Stimulated activated CD4-positive, alpha-beta T cell treated with anti-CD3 and anti-CD28 coated beads, Interleukin-1b, Interleukin-23, amount 100 ng/mL, for 48 hours (primary cell): Measurements from ENCODE around the gene TRAF5.

Experiments used
- DNase-seq: peaks from one replicate; pipeline ENCODE4 v3.0.0-alpha.2; 2020

TRAF5 gene

DNA sequence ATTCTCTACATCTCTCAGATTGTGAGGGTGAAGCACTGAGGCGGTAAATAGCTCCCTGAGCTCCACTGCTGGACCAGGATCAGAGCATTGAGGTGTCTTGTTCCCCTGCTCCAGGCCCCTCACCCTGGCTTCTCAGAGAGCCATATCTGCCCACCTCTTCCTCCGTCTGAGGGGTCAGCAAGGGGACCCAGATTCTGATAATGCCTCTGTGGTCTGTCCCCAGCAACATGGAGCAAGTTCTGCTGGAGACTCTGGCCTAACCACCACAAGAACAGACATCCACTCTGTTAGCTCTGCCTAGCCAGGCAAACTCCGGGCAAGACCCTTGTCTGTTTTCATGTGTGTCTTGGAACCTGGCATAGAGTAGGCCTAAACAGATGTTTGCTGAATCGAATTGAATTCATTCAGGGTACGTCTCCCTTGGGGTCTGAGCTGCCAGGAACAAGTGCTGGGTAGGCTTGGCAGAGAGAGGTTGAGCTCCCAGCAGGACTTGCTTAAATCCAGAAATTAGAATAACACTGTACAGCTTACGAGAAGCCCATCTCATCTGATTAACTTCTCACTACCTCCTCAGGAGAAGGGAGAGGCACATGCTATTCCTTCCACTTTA lies 2.3 kb downstream of the TRAF5 start:
- DNase-seq = no peak

- no peak for DNase-seq
Observed at GRCh38 chr1:211329764-211330201, 3.1 kb downstream of the TRAF5 start.

- DNase-seq = no peak
Observed at GRCh38 chr1:211330282-211330936, 3.8 kb downstream of the TRAF5 start.

GRCh38 chr1:211331011-211331709 lies 4.5 kb downstream of the TRAF5 start:
- no peak for DNase-seq

DNA sequence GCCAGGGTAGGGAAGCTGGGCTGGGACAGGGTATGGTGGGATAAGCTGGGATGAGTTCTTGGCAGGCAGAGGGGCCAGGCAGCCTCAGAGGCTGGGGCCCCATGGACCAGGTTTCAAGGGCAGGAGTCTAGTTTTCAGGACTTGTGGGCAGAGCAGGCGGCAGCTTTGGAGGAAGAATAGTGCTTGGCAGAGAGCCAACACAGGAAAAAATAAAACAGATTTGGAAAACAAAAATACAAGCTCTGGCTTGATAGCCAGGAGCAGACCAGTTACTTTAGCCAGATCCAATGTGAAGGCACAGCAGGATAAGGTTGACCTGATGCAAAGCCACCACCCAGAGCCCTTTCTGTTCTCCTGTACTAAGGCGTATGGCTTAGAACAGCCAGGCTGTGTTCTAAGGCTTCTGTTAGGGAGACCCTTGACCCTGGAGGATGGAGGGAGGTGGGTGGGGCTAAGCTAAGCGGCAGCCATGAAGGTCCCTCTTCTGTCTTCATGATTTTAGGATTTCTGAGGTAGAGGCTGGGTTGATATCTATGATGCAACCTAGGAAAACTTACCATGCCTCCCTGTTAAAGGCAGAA lies 5.5 kb downstream of the TRAF5 start:
- DNase-seq = no peak

- no peak for DNase-seq
Observed at GRCh38 chr1:211332830-211333229, 6.2 kb downstream of the TRAF5 start.

DNA sequence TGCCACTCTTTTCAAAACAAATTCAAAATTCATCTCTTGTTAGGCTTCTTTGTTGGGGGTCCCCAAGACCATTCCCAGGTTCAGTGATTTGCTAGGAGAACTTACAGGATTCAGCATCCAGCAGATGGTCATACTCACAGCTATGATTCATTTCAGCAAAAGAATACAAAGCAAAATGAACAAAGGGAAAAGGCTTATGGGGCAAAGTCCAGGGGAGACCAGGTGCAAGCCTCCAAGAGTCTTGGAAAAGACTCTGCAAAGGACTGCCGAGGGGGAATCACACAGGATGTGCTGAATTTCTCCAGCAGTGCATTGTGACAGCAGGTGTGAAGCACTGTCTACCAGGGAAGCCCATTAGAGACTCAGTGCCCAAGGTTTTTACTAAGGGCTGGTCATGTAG lies 7.3 kb downstream of the TRAF5 start:
- no peak for DNase-seq

- no peak for DNase-seq
Observed at GRCh38 chr1:211334986-211335385, 8.4 kb downstream of the TRAF5 start.

DNA sequence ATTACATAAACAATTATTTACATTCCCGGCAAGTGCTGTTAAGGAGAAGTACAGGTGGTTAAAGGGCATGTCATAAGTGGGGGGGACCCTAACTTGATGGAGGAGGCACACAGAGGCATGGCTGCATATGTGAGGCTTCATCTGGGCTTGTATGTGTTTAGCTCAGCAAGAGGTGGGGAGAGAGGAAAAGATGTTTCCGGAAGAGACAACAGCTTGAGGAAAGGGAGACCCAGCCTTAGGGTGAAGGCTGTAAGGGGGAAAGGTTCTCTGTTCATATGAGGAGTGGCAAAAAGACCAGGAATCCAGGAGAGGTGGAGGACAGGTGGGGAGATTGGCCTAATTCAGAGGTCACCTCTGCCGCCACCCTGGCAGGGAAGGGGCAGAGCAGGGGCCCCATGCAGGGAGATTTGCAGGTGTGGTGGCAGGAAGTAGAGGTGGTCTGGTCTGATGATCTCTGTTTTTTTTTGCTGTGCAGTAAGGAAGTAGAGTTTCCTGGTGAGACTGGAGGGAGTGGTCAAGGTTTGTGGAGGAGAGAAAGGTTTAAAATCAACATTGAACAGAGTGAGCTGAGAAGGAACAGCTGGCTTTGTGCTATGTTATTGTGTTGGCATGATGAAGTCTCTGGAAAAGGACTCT lies 9.0 kb downstream of the TRAF5 start:
- DNase-seq = no peak

GRCh38 chr1:211336161-211336560 lies 9.5 kb downstream of the TRAF5 start:
- DNase-seq = no peak

GRCh38 chr1:211336775-211337174 lies 10.1 kb downstream of the TRAF5 start:
- no peak for DNase-seq

- no peak for DNase-seq
Observed at GRCh38 chr1:211337430-211338223, 11.0 kb downstream of the TRAF5 start.

DNA sequence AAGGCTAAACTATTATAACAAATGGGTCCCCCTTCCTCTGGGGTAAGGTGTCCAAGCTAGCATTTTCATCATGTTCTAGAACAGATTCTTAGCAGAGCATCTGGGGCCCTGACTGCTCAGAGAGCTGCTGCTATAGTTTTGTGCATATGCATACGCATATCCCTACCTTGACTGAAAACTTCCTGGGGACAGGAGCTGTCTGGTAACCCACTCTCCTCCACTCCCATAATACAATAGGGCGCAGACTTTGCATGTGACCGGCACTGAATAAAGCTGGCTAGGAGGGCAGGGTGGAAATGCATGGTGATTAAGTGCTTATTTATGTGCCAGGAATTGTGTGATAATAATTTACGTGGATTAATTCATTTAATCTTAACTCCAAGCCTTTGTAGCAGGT lies 11.6 kb downstream of the TRAF5 start:
- DNase-seq = no peak

- DNase-seq = no peak
Observed at GRCh38 chr1:211339631-211340041, 13.0 kb downstream of the TRAF5 start.

DNA sequence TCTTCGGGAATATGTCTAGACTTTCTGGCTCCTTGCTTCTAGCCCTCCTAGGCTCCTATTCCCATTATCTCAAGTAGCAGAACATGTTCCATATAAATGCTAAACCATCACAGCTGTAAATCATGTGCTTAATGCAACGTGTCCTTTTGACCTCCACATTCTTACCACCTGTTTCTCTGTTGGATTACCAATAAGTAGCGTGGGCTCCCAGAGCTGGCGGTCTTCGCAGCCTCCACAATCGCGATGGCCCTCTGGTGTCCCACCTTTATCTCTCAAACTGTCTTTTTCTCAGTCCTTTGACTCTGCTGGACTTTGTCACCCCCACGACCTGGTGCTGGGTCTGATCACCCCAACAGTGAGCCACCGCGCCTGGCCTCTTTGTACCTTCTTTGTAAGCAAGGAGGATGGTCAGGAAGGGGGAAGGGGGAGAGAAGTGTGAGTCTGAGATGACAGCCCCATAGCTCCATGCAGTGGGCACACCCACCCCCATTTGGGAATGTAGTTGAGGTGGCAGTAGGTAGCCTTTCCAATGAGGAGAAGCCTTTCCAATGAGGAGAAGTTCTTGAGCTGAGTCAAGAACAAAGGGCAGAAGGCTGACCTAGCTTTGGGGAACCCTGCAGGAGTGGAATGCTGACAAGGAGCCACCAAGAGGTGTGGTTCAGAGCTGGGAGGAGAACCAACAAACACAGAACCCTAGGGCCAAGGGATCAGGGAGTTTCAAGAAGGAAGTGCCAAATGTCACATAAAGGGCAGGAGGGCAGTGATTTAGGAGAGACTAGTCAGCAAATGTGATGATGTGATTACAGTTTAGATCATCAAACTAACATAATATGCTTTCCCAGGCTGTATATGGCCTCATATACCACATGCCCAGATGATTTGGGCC lies 14.2 kb downstream of the TRAF5 start:
- no peak for DNase-seq

DNA sequence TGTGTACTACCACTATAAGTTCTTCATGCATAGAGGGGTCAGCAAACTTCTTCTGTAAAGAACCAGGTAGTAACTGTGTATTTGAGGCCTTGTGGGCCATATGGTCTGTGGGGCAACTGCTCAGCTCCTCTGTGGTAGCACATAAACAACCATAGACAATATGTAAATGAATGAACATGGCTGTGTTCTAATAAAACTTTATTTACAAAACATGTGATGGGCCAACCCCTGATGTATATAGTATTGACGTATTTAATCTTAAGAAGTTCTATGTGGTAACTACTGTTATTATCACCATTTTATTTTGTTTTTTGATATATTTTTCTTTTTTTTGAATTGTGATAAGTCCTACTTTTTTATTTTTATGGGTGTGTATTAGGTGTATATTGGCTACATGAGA lies 15.4 kb downstream of the TRAF5 start:
- DNase-seq = no peak

DNA sequence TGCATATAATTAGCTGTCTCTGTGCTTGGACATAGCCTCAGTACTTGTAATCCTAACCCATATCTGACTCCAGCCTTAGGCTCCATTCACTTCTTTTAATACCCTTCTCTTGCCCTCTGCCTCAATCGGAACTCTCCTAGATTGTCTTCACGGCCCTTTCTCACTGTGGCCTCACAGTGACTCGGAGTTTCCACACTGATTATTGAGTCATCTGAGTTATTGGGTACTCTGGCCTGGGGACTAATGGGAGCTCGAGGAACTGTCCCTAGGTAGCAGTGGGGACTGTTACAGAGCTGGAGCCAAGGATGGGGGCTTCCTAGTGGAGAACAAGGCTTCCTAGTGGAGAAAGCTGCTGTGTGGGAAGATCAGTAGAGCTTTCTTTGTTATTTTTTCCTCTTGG lies 17.0 kb downstream of the TRAF5 start:
- no peak for DNase-seq

- no peak for DNase-seq
Observed at GRCh38 chr1:211344152-211344618, 17.6 kb downstream of the TRAF5 start.

GRCh38 chr1:211345719-211346118 lies 19.1 kb downstream of the TRAF5 start:
- DNase-seq = no peak

DNA sequence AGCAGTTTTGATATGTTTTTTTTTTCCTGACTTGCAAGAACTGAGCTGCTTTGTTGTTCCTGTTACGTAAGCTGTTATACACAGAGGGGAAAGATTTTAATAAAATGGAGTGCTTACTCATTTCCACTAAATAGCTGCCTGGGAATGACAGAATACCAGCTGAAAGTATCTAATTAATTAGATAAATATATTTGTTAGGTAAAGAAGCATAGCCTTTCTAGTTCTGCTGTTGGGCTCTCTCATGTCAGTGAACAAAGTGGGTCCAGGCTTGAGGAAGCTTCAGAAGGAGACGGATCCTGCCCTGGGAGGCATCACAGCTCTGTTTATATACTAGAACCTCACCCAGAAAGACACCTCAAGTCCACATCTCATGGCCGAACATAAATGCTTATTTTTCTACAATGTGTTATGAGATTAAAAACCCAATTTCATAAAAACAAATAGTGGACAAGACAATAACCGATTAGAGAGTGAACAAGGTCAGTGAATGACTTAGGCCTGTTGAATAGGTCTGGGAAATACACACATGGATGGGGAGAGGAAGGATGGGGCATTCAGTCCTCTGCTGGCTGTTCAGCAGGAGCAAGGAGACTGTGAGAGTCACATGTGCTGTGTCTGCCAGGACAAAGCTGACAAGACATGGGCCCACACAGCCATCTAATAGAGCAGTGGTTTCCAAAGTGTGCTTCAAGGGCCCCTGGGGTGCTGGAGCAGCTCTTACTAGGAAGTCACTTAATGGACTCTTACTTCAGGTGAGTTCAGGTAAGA lies 20.6 kb downstream of the TRAF5 start:
- no peak for DNase-seq

- no peak for DNase-seq
Observed at GRCh38 chr1:211348547-211348946, 21.9 kb downstream of the TRAF5 start.
